Jurkat, Clone E6-1 (cell line): ENCODE data around the gene JADE2.

Source experiments
- DNase-seq: peaks from one replicate; pipeline ENCODE4 v3.0.0-alpha.2; 2011; ENCODE audit warnings: low read depth, low spot score
- H3K4me3 ChIP-seq: 2 replicates; pipeline ENCODE4 v1.5.1; 2011; ENCODE audit warnings: mild to moderate bottlenecking, low read length, control low read depth, moderate library complexity

JADE2 gene

GRCh38 chr5:134604908-134605307 lies 79.4 kb downstream of the JADE2 start:
- DNase-seq = no peak
- no peak overlapping the region for H3K4me3 ChIP-seq

GRCh38 chr5:134606726-134607125 lies 81.3 kb downstream of the JADE2 start:
- no peak for DNase-seq
- no peak overlapping the region for H3K4me3 ChIP-seq

- no peak for DNase-seq
Observed at GRCh38 chr5:134608555-134608954, 83.1 kb downstream of the JADE2 start.

GRCh38 chr5:134609232-134609851 lies 83.9 kb downstream of the JADE2 start:
- DNase-seq = no peak
- H3K4me3 ChIP-seq = no peak overlapping the region

More at GRCh38 chr5:134608555-134608954, 83.1 kb downstream of the JADE2 start:
- no peak overlapping the region for H3K4me3 ChIP-seq

GRCh38 chr5:134610725-134611124 lies 85.3 kb downstream of the JADE2 start:
- no peak for DNase-seq
- H3K4me3 ChIP-seq = no peak overlapping the region

GRCh38 chr5:134611515-134611914 lies 86.0 kb downstream of the JADE2 start:
- H3K4me3 ChIP-seq = no peak overlapping the region
- no peak for DNase-seq

- DNase-seq = no peak
- no peak overlapping the region for H3K4me3 ChIP-seq
Observed at GRCh38 chr5:134614450-134615085, 89.1 kb downstream of the JADE2 start.

- H3K4me3 ChIP-seq = no peak overlapping the region
- no peak for DNase-seq
Observed at GRCh38 chr5:134620634-134621033, 95.2 kb downstream of the JADE2 start.

GRCh38 chr5:134625559-134625958 lies 100.1 kb downstream of the JADE2 start:
- H3K4me3 ChIP-seq = no peak overlapping the region
- no peak for DNase-seq

GRCh38 chr5:134626369-134627014 lies 101.0 kb downstream of the JADE2 start:
- DNase-seq = no peak
- no peak overlapping the region for H3K4me3 ChIP-seq
